ENCODE measurements around the gene EVX2. TPM values are rescaled to one million over a fixed set of nuclear protein-coding genes. Genes with fewer than 3 reads are reported as not detected.

The EVX2 gene
- total and polyA plus RNA-seq, 10 donors: not detected

- WGBS, 5 donors: 12 to 21% (median 19%) methylated on average over 5 of the region's 5 CpGs
- no peak overlapping the region for H3K4me3 ChIP-seq
- peaks cover 13 to 43% (median 28%) of the 10 kb centered on the region in 6 donors for H3K4me1 ChIP-seq
- intact Hi-C loops (cut with DNase I; ENCODE audit: low total_unique reads): no loop called here
- H3K9me3 ChIP-seq: no peaks in the 10 kb centered on the region
- H3K36me3 ChIP-seq: no peaks in the 10 kb centered on the region
- H3K27ac ChIP-seq: no peak overlapping the region
- H3K27me3 ChIP-seq (replicated peaks in 1 of 7): peaks cover 32 to 100% (median 100%) of the 10 kb centered on the region in 7 donors
- DNase-seq: no peak
- no peak for TF ChIP-seq CTCF (IDR thresholded peaks at IDR 0.05 in 8 of 11, conservative IDR thresholded peaks at IDR 0.05 in 3 of 11)
- TF ChIP-seq POLR2A (IDR thresholded peaks at IDR 0.05): no peak
- no peak for TF ChIP-seq POLR2AphosphoS5 (IDR thresholded peaks at IDR 0.05)
Observed at GRCh38 chr2:176090862-176091261, 7.1 kb upstream of the EVX2 start.

- no peak overlapping the region for H3K4me3 ChIP-seq
- H3K36me3 ChIP-seq: no peaks in the 10 kb centered on the region
- no peak for DNase-seq
- TF ChIP-seq CTCF (IDR thresholded peaks at IDR 0.05 in 8 of 11, conservative IDR thresholded peaks at IDR 0.05 in 3 of 11) (no peak), POLR2A (IDR thresholded peaks at IDR 0.05) (no peak), POLR2AphosphoS5 (IDR thresholded peaks at IDR 0.05) (no peak)
- peaks cover 32 to 100% (median 100%) of the 10 kb centered on the region in 7 donors for H3K27me3 ChIP-seq (replicated peaks in 1 of 7)
- no peaks in the 10 kb centered on the region for H3K9me3 ChIP-seq
- H3K27ac ChIP-seq: no peak overlapping the region
- intact Hi-C loops (cut with DNase I; ENCODE audit: low total_unique reads): loop anchor here (5.0 kb wide), 1 partner anchor 723 kb away; no protein-coding TSS in a partner anchor
- peaks cover 13 to 52% (median 32%) of the 10 kb centered on the region in 6 donors for H3K4me1 ChIP-seq
Observed at GRCh38 chr2:176089843-176090395, 6.2 kb upstream of the EVX2 start.

GRCh38 chr2:176088937-176089842 is 5.4 kb upstream of the EVX2 start:
- peaks cover 28 to 100% (median 100%) of the 10 kb centered on the region in 7 donors for H3K27me3 ChIP-seq (replicated peaks in 1 of 7)
- no peak for DNase-seq
- peaks cover 0 to 3% (median 0%) of the 10 kb centered on the region in 8 donors for H3K9me3 ChIP-seq
- H3K36me3 ChIP-seq: no peaks in the 10 kb centered on the region
- peaks cover 13 to 58% (median 34%) of the 10 kb centered on the region in 6 donors for H3K4me1 ChIP-seq
- intact Hi-C loops (cut with DNase I; ENCODE audit: low total_unique reads): loop anchor here (5.0 kb wide), 1 partner anchor 722 kb away; no protein-coding TSS in a partner anchor
- TF ChIP-seq POLR2AphosphoS5 (IDR thresholded peaks at IDR 0.05) (no peak), POLR2A (IDR thresholded peaks at IDR 0.05) (no peak), CTCF (IDR thresholded peaks at IDR 0.05 in 8 of 11, conservative IDR thresholded peaks at IDR 0.05 in 3 of 11) (no peak)
- 5 to 11% (median 7%) methylated on average over 6 of the region's 6 CpGs for WGBS, 5 donors
- H3K27ac ChIP-seq: no peak overlapping the region
- H3K4me3 ChIP-seq: no peak overlapping the region
